ENCODE measurements around the gene ZFHX3.

DNA sequence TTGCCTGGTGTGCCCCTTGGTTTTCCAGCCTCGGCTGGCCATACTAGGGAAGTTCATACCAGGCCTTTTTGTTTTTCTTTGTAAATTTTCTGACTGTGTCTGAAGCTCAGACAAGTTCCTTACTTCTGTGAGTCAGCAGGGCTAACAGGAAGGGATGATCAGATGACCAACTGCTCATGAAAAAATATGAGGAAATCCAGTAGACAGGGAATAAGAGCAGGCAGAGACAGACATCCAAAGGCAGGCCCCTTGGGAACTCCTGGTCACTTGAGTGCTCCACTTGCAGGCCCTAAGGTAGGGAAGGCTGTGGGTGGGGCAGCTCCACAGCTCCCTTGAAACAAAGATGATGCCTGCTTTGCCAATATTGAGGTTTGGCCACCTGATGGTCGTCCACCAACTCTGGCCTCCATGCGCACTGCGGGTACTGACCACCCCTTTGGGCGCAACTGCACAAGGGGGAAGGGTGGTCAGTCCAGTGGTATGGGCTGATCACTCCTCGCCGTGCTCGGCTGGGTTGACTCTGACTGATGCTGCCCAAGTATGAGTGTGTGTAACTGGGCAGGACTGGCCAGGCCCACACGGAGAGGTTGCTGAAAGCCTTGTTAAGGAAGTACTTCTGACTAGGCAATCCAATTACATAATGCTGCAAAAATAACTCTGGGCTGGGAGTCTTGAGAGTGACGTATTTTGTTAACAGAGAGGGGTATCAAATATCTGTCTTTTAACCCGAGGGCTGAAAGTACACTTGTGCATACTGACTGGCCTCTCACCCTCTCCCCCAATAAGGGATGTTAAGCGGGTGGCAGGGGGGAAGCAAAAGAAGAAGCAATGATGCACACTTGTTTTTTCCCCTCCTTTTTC lies 20.8 kb upstream of the ZFHX3 start:
- TF ChIP-seq EZH2 (IDR thresholded peaks at IDR 0.05; ENCODE audit: low read length, missing control alignments): no peak
- TF ChIP-seq, protein P1, sequence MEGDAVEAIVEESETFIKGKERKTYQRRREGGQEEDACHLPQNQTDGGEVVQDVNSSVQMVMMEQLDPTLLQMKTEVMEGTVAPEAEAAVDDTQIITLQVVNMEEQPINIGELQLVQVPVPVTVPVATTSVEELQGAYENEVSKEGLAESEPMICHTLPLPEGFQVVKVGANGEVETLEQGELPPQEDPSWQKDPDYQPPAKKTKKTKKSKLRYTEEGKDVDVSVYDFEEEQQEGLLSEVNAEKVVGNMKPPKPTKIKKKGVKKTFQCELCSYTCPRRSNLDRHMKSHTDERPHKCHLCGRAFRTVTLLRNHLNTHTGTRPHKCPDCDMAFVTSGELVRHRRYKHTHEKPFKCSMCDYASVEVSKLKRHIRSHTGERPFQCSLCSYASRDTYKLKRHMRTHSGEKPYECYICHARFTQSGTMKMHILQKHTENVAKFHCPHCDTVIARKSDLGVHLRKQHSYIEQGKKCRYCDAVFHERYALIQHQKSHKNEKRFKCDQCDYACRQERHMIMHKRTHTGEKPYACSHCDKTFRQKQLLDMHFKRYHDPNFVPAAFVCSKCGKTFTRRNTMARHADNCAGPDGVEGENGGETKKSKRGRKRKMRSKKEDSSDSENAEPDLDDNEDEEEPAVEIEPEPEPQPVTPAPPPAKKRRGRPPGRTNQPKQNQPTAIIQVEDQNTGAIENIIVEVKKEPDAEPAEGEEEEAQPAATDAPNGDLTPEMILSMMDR (conservative IDR thresholded peaks at IDR 0.05 in 1 of 2, IDR thresholded peaks at IDR 0.05 in 1 of 2; ENCODE audit: low read depth in 1 of 2, low read length in 2 of 2): no peak

All from fibroblast of lung (primary cell).